H9 (cell line): ENCODE results near the gene FITM2. TPM values are rescaled to one million over a fixed set of nuclear protein-coding genes. Genes with fewer than 3 reads are reported as not detected.

ENCODE experiments used
- DNase-seq: peaks from one replicate; pipeline ENCODE4 v3.0.0-alpha.2; 2017
- H2AFZ ChIP-seq: one replicate; pipeline ENCODE4 v1.6.1; 2013; ENCODE audit warnings: mild to moderate bottlenecking, low read length, control low read depth, moderate library complexity
- H2AK5ac ChIP-seq: 2 replicates; pipeline ENCODE4 v1.6.1; 2013; ENCODE audit warnings: low read length, control low read depth, mixed read lengths; ENCODE audit not compliant: insufficient read length
- H2BK120ac ChIP-seq: one replicate; pipeline ENCODE4 v1.6.1; 2013; ENCODE audit warnings: low read depth, mild to moderate bottlenecking, low read length, control low read depth, inconsistent platforms; ENCODE audit not compliant: poor library complexity, severe bottlenecking
- H2BK12ac ChIP-seq: 2 replicates; pipeline ENCODE4 v1.6.1; 2013; ENCODE audit warnings: low read length, control low read depth, mixed read lengths, low read depth; ENCODE audit not compliant: insufficient read length
- H2BK15ac ChIP-seq: 2 replicates; pipeline ENCODE4 v1.6.1; 2013; ENCODE audit warnings: low read depth, low read length, control low read depth
- H2BK20ac ChIP-seq: one replicate; pipeline ENCODE4 v1.6.1; 2013; ENCODE audit warnings: low read depth, mild to moderate bottlenecking, low read length, control low read depth, inconsistent platforms; ENCODE audit not compliant: poor library complexity, severe bottlenecking
- H2BK5ac ChIP-seq: 2 replicates; pipeline ENCODE4 v1.6.1; 2013; ENCODE audit warnings: low read length, control low read depth, mixed read lengths; ENCODE audit not compliant: insufficient read length
- H3K14ac ChIP-seq: 2 replicates; pipeline ENCODE4 v1.6.1; 2013; ENCODE audit warnings: low read length, control low read depth; ENCODE audit not compliant: insufficient read depth
- H3K18ac ChIP-seq: 2 replicates; pipeline ENCODE4 v1.6.1; 2013; ENCODE audit warnings: low read depth, mild to moderate bottlenecking, mixed read lengths, low read length, control low read depth; ENCODE audit not compliant: insufficient read length
- H3K23ac ChIP-seq: 2 replicates; pipeline ENCODE4 v1.6.1; 2013; ENCODE audit warnings: low read length, control low read depth, mixed read lengths, low read depth; ENCODE audit not compliant: insufficient read length
- H3K23me2 ChIP-seq: 2 replicates; pipeline ENCODE4 v1.6.1; 2013; ENCODE audit warnings: low read depth, mild to moderate bottlenecking, mixed read lengths, low read length, control low read depth; ENCODE audit not compliant: insufficient read length, poor library complexity, severe bottlenecking
- H3K27ac ChIP-seq: 2 replicates; pipeline ENCODE4 v1.5.1; 2013; ENCODE audit warnings: low read length, control low read depth, mixed read lengths, low read depth; ENCODE audit not compliant: insufficient read length
- H3K27me3 ChIP-seq: 2 replicates; pipeline ENCODE4 v1.6.1; 2013; ENCODE audit warnings: low read length, control low read depth, inconsistent platforms; ENCODE audit not compliant: insufficient read depth
- H3K4ac ChIP-seq: 2 replicates; pipeline ENCODE4 v1.6.1; 2013; ENCODE audit warnings: low read depth, mild to moderate bottlenecking, control low read depth, inconsistent platforms, low read length, moderate library complexity
- H3K4me1 ChIP-seq: 2 replicates; pipeline ENCODE4 v1.6.1; 2013; ENCODE audit warnings: low read length, control low read depth, inconsistent platforms; ENCODE audit not compliant: insufficient read depth
- H3K4me2 ChIP-seq: 2 replicates; pipeline ENCODE4 v1.6.1; 2013; ENCODE audit warnings: low read length, control low read depth, mixed read lengths; ENCODE audit not compliant: insufficient read length, insufficient read depth
- H3K56ac ChIP-seq: 2 replicates; pipeline ENCODE4 v1.6.1; 2013; ENCODE audit warnings: low read depth, mild to moderate bottlenecking, mixed read lengths, low read length, control low read depth; ENCODE audit not compliant: insufficient read length
- H3K79me1 ChIP-seq: 2 replicates; pipeline ENCODE4 v1.6.1; 2013; ENCODE audit warnings: low read depth, mild to moderate bottlenecking, moderate library complexity, low read length, control low read depth, inconsistent platforms; ENCODE audit not compliant: insufficient read depth, poor library complexity, severe bottlenecking
- H3K79me2 ChIP-seq: 2 replicates; pipeline ENCODE4 v1.6.1; 2013; ENCODE audit warnings: low read length, control low read depth, inconsistent platforms; ENCODE audit not compliant: insufficient read depth
- H3K9ac ChIP-seq: 2 replicates; pipeline ENCODE4 v1.6.1; 2013; ENCODE audit warnings: low read length, control low read depth, mixed read lengths; ENCODE audit not compliant: insufficient read length; ENCODE audit errors: extremely low read depth
- H3K9me3 ChIP-seq: one replicate; pipeline ENCODE4 v1.6.1; 2013; ENCODE audit warnings: low read depth, low read length, inconsistent platforms; ENCODE audit not compliant: control insufficient read depth
- H3T11ph ChIP-seq: one replicate; pipeline ENCODE4 v1.6.1; 2013; ENCODE audit warnings: mild to moderate bottlenecking, low read length, control low read depth, inconsistent platforms
- H4K20me1 ChIP-seq: one replicate; pipeline ENCODE4 v1.6.1; 2013; ENCODE audit not compliant: control insufficient read depth, insufficient read length, insufficient read depth
- H4K5ac ChIP-seq: 2 replicates; pipeline ENCODE4 v1.6.1; 2013; ENCODE audit warnings: low read depth, mild to moderate bottlenecking, mixed read lengths, low read length, control low read depth; ENCODE audit not compliant: insufficient read length
- H4K8ac ChIP-seq: replicated peaks from 2 replicates; pipeline ENCODE4 v1.6.1; 2013; ENCODE audit warnings: low read length, control low read depth, mixed read lengths, low read depth; ENCODE audit not compliant: insufficient read length
- H4K91ac ChIP-seq: 2 replicates; pipeline ENCODE4 v1.6.1; 2013; ENCODE audit warnings: low read depth, mild to moderate bottlenecking, moderate library complexity, mixed read lengths, low read length, control low read depth; ENCODE audit not compliant: insufficient read length
- H3K27ac Mint-ChIP-seq, 3 experiments: 2 replicates in 2 of 3; 3 replicates in 1 of 3; pipeline ENCODE4 v1.8.0; 2020 to 2021; ENCODE audit warnings: mixed read lengths in 3 of 3, mild to moderate bottlenecking in 1 of 3, moderate library complexity in 1 of 3
- H3K27me3 Mint-ChIP-seq: 2 replicates; pipeline ENCODE4 v1.8.0; 2021; ENCODE audit warnings: low read depth, mild to moderate bottlenecking, moderate library complexity, mixed read lengths
- H3K36me3 Mint-ChIP-seq, 3 experiments: 2 replicates in 2 of 3; 3 replicates in 1 of 3; pipeline ENCODE4 v1.8.0; 2020 to 2021; ENCODE audit warnings: low read depth in 3 of 3, mixed read lengths in 3 of 3; ENCODE audit not compliant: insufficient read depth in 1 of 3
- H3K4me1 Mint-ChIP-seq, 2 experiments: 2 replicates each; pipeline ENCODE4 v1.8.0; 2020; ENCODE audit warnings: mixed read lengths in 2 of 2
- H3K4me3 Mint-ChIP-seq, 2 experiments: 2 replicates in 1 of 2; 3 replicates in 1 of 2; pipeline ENCODE4 v1.8.0; 2020 to 2021; ENCODE audit warnings: mild to moderate bottlenecking in 2 of 2, mixed read lengths in 2 of 2, moderate library complexity in 1 of 2
- H3K9me3 Mint-ChIP-seq, 2 experiments: 2 replicates in 1 of 2; 3 replicates in 1 of 2; pipeline ENCODE4 v1.8.0; 2020; ENCODE audit warnings: mild to moderate bottlenecking in 2 of 2, mixed read lengths in 2 of 2, moderate library complexity in 1 of 2
- WGBS: extraction: QIAGEN DNeasy Blood & Tissue Kit; methylation state at CpG from one replicate; pipeline ENCODE4 v1.1.7; 2013; ENCODE audit warnings: missing lambda C conversion rate, low lambda C conversion rate, mixed read lengths; ENCODE audit not compliant: insufficient read length; ENCODE audit errors: extremely low coverage; 5-methylcytosine and 5-hydroxymethylcytosine counted together
- total RNA-seq: library from RNA; stranded (reverse); gene quantifications from 2 replicates; pipeline ENCODE4 v1.2.1, GENCODE V29; 2021
- TF ChIP-seq, protein P1 (sequence below): fragments of 200-600 bp; sonication (generic); conservative IDR thresholded peaks from 3 replicates; pipeline ENCODE4 v1.8.0; 2021; ENCODE audit warnings: antibody characterized with exemption, mild to moderate bottlenecking

The FITM2 gene
- total RNA-seq, 1 experiment from 2014 or later, result 1.7 TPM

DNA sequence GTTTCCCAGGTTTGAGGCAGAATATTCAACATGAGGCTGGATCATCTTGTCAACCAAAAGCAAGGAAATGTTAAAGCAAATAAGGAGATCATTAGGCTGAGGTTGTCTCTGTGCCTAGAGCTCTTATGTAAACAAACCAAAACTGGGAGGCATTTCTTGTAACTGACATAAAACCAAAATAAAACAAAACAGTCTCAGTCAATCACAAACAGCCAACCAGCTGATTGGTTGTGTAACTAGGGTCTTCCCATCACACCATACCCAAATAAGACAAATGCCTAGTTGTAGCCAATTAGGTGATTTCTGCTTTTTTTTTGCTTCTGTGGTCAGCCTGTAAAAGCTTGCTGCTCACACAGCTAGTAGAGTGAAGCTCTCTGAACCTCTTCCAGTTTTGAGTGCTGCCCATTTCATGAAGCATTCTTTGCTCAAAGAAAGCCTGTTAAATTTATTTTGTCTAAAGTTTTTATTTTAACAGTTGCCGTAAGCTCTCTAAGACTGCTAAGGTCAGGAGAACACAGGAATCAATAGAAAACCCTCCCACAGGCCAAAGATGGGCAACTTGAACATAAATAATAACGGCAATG lies 8.9 kb upstream of the FITM2 start:
- H3K27me3 Mint-ChIP-seq, result no peaks in the 10 kb centered on the region
- no peak overlapping the region for H3T11ph ChIP-seq
- no peak overlapping the region for H2BK12ac ChIP-seq
- DNase-seq, result no peak
- H4K5ac ChIP-seq, result no peak overlapping the region
- H2AFZ ChIP-seq, result no peak overlapping the region
- no peaks in the 10 kb centered on the region for H4K20me1 ChIP-seq
- TF ChIP-seq, protein P1, sequence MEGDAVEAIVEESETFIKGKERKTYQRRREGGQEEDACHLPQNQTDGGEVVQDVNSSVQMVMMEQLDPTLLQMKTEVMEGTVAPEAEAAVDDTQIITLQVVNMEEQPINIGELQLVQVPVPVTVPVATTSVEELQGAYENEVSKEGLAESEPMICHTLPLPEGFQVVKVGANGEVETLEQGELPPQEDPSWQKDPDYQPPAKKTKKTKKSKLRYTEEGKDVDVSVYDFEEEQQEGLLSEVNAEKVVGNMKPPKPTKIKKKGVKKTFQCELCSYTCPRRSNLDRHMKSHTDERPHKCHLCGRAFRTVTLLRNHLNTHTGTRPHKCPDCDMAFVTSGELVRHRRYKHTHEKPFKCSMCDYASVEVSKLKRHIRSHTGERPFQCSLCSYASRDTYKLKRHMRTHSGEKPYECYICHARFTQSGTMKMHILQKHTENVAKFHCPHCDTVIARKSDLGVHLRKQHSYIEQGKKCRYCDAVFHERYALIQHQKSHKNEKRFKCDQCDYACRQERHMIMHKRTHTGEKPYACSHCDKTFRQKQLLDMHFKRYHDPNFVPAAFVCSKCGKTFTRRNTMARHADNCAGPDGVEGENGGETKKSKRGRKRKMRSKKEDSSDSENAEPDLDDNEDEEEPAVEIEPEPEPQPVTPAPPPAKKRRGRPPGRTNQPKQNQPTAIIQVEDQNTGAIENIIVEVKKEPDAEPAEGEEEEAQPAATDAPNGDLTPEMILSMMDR, result no peak
- H3K9me3 ChIP-seq, result no peaks in the 10 kb centered on the region
- H3K27me3 ChIP-seq, result no peaks in the 10 kb centered on the region
- no CpG with 5 or more reads among the region's 2 CpGs for WGBS
- no peaks in the 10 kb centered on the region for H3K23me2 ChIP-seq
- H3K4me1 Mint-ChIP-seq, result peaks cover 8 to 9% of the 10 kb centered on the region in 2 experiments
- H3K27ac ChIP-seq, result no peak overlapping the region
- no peak overlapping the region for H3K14ac ChIP-seq
- no peak overlapping the region for H3K56ac ChIP-seq
- H3K27ac Mint-ChIP-seq, result no peak overlapping the region
- no peak overlapping the region for H3K23ac ChIP-seq
- no peak overlapping the region for H2BK5ac ChIP-seq
- no peak overlapping the region for H3K9ac ChIP-seq
- peaks cover 2 to 3% of the 10 kb centered on the region in 2 experiments; a peak in 4 of 5 replicates for H3K9me3 Mint-ChIP-seq
- no peak overlapping the region for H3K4me2 ChIP-seq
- H4K91ac ChIP-seq, result no peak overlapping the region
- H2BK120ac ChIP-seq, result no peak overlapping the region
- H2BK15ac ChIP-seq, result no peak overlapping the region
- no peaks in the 10 kb centered on the region for H3K79me1 ChIP-seq
- H3K4me1 ChIP-seq, result no peaks in the 10 kb centered on the region; the same call in 1 of the 2 replicates
- no peaks in the 10 kb centered on the region for H3K79me2 ChIP-seq
- H3K4ac ChIP-seq, result no peak overlapping the region
- H2AK5ac ChIP-seq, result no peak overlapping the region
- no peak overlapping the region for H4K8ac ChIP-seq
- H3K36me3 Mint-ChIP-seq, result peaks cover 0 to 2% (median 0%) of the 10 kb centered on the region in 3 experiments; a peak in 1 of 7 replicates
- no peak overlapping the region for H3K18ac ChIP-seq
- no peak overlapping the region for H2BK20ac ChIP-seq
- H3K4me3 Mint-ChIP-seq, result no peak overlapping the region
